NCI-H526 (cell line): ENCODE measurements around the gene FATE1.
"Not testable (repeated sequence)": the region's sequence is repeated elsewhere in the genome, so short reads cannot be mapped to it uniquely, and the experiment has no call there.

Experiments used
- DNase-seq, 2 experiments: peaks; one replicate each; lab custom pipeline; 2025; lab: John Stamatoyannopoulos, UW

Gene FATE1, protein sequence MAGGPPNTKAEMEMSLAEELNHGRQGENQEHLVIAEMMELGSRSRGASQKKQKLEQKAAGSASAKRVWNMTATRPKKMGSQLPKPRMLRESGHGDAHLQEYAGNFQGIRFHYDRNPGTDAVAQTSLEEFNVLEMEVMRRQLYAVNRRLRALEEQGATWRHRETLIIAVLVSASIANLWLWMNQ

GRCh38 chrX:151715752-151716151 lies at the start of gene FATE1:
TSS of gene FATE1 (plus strand) at chrX:151716035. CDS start at chrX:151716120, 85 bp downstream.
- no peak for DNase-seq

DNA sequence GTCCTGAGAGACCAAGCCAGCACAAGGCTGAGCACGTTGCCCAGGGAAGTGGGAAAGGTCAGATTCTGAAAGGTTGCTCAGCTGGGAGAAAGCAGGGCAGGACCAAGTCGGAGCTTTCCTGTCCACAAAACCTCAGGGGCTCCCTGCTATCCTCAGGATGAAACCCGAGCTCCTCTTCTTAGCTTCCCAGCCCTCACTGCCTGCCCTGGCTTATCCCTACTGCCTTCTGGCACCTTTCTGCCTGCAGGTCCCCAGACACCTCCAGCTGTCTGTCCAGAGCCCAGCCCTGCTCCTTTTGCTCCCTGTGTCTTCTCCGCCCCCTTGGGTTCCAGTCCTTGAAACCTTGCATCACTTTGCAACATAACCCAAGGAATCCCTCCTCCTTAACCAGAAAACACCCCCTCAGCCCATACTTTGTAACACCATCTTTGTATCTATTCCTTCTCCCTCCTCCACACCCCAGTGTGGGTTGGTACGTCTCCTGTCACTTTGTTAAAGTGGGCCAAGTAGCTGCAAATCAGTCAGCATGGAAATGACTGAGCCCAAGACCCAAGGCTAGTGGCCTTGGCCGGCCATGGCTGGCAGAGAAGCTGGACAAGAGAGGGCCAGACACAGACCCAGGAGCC lies 40.6 kb upstream of the FATE1 start:
- no peak for DNase-seq

- no peak for DNase-seq
These were observed 39.6 kb upstream of the FATE1 start for GRCh38 chrX:151676196-151676595.

DNA sequence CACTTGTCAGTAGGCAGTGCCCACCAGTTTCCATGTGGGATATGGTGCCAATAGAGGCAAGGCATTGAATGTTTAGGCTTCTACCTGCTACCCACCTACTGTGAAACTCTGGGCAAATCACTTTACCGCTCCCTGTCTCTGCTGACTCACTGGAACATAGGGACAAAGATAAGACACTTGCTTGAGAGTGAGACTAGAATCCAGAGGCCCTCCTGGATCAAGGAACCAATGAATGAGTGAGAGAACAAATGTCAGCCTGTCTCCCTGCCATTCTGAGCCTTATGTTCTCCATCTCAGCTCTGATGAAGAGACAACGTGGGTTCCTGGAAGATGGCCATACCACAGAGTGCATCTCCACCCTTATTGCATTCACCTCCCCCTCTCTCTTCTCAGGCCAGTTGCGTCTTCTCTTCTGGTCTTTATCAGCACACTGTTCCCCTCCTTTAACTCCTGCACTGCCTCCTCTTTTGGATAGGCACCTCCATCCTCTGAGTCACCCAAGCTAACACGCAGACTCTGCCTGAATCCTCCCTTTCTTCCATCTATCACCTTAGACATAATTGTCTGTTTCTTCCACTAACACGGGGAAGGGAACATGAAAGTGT lies 35.9 kb upstream of the FATE1 start:
- DNase-seq = no peak

- peak in 1 of 2 experiments; percentile 56 for DNase-seq
These were observed 35.0 kb upstream of the FATE1 start for GRCh38 chrX:151680805-151681204.

- DNase-seq = no peak
These were observed 28.2 kb upstream of the FATE1 start for GRCh38 chrX:151687635-151688034.

- no peak for DNase-seq
These were observed 27.1 kb upstream of the FATE1 start for GRCh38 chrX:151688695-151689094.

- DNase-seq = no peak
These were observed 23.0 kb upstream of the FATE1 start for GRCh38 chrX:151692825-151693224.

- DNase-seq = no peak
These were observed 21.7 kb upstream of the FATE1 start for GRCh38 chrX:151694121-151694520.

DNA sequence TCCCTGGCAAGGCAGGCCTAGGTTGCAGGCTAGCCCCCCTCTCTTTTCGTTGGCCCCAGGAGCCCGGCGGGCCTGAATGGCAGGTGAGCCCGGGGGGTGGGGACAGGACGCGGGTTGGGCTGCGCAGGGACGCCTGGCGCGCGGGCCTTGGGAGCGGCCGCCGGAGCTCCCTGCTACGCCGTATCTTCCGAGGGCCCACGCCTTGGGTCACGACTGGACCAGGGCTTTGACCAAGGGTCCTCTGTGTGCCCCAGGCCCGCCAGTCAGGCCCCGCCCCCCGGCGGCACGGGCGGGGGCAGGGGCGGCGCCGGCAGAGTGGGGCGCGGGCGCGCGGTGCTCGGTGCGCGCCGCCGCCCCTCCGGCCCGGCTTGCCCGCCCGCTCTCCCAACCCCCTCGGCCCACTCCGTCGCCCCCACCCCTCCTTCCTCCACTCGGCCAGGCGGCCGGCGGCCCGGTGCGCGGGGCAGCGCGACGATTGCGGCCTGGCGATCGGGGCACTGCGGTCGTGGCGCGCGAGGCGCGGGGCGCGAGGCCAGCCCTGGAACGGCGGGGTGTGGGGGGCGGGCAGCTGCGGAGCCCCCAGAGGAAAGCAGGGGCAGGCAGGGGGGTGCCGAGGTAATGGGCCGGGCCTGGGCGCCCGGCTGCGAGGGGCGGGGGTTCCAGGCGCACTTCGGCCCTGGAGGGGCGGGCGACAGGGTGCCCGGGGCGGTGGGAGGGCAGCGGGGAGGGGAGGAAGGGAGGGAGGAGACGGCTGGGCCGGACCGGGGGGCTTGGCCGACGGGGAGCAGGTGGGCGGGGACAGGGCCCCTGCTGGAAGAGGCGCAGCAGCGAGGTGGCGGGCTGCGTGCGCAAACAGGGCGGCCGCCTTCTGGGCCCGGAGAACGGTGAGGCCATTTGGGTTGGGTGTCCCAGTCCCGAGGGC lies 20.9 kb upstream of the FATE1 start, which contains the start of gene PRRG3:
PRRG3 (plus strand) TSS at position 798 of the 922 bp plus-strand sequence. CDS start 3,357 bp downstream, outside the sequence.
- DNase-seq = no peak

DNA sequence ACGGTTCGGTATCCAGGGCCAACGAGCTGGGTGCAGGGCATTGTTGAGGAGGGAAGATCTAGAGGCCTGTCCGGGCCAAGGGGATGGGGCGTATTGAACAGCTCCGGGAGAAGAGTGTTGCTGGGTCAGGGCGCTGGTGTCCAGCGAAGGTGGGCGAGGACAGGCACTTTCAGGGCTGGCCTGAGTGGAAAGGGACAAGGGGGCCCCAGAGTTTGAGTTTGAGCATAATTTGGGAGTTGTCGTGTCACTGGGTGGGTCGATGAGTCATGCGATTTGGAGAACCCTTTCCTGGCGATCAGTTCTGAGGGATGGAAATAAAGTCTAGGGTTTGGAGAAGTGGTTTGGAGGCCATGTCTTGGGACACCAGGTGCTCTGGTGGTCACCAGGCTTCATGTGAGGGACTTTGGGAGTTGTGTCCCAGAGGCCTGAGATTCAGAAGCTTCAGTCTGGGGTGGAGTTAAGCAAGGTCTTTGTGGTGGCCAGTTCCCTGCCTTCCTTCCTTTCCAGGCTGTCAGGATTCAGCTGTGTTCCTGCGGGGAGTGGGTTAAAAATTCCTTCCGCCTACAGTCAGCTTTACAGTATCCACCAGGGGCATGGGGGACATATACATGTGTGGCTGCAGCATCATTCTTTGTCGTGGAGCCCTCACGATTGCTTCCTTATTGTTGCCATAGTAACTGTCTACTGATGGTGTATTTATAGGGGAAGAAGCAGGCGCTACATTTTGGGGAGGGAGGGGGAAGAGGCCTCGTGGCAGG lies 20.1 kb upstream of the FATE1 start:
- DNase-seq = no peak

DNA sequence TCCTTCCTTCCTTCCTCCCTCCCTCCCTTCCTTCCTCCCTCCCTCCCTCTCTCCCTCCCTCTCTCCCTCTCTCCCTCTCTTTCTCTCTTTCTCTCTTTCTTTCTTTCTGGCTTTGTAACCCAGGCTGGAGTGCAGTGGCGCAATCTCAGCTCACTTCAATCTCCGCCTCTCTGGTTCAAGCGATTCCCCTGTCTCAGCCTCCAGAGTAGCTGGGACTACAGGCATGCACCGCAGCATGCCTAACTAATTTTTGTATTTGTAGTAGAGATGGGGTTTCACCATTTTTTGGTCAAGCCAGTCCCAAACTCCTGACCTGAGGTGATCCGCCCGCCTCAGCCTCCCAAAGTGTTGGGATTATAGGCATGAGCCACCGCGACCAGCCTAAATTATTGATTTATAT lies 18.8 kb upstream of the FATE1 start:
- DNase-seq = not testable (repeated sequence)

DNA sequence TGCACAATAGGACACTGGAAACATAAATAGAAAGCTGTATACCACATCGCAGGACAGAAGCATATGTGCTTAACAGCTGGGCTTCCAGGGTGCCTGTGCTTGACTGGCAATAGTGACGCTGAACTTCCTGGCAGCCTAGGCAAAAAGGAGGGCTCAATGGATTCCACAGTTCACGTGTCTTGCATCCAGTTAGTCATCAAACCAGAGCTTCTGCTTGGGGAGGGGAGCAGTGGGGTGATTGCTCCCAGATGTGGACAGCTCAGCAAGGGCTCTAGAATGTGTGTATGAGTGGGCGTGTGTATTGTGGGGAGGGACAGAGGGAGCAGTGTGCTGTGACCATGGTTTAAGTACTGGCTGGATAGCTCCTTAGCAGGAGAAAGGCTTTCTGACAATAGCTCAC lies 18.3 kb upstream of the FATE1 start:
- no peak for DNase-seq

DNA sequence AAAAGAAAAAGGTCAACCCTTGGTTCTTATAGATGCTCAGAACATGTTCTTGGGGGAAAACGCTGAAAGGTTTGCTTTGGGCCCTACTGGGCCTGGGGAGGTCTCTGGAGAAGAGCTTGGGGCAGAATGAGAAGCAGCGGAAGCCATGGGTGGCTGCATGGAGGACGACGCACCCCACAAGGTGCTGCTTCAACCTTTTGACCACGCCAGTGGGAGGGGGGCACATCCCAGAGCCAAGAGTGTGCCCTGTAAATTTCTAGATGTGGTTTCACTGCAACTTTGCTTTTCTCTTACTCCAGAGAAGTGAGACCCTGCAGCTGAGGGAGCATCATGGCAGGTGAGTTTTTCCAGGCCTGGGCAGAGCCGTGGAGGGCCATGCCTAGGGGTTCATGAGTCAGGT lies 17.4 kb upstream of the FATE1 start:
- no peak for DNase-seq

- DNase-seq = no peak
These were observed 16.1 kb upstream of the FATE1 start for GRCh38 chrX:151699746-151700145.

GRCh38 chrX:151700581-151700980 lies 15.3 kb upstream of the FATE1 start:
- DNase-seq = no peak

DNA sequence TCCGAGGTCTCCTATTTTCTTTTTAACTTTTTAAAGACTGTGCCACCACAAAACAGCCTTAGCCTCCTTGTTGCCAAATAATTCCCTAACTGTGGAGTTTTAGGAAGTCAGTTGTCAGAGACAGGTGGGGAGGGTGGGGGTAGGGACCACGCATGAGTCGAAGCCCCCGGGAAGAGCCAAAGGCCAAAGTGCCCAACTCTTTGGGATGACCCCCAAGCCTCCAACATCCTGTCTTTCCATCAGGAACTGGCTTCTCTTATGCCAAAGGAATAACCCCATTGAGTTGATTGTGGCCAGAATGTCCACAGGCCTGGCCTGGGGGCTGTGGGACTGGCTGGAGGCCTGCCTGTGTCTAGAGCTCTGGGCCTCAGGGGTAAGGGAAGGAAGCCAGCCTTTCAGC lies 14.8 kb upstream of the FATE1 start:
- no peak for DNase-seq

- no peak for DNase-seq
These were observed 14.3 kb upstream of the FATE1 start for GRCh38 chrX:151701531-151701930.

DNA sequence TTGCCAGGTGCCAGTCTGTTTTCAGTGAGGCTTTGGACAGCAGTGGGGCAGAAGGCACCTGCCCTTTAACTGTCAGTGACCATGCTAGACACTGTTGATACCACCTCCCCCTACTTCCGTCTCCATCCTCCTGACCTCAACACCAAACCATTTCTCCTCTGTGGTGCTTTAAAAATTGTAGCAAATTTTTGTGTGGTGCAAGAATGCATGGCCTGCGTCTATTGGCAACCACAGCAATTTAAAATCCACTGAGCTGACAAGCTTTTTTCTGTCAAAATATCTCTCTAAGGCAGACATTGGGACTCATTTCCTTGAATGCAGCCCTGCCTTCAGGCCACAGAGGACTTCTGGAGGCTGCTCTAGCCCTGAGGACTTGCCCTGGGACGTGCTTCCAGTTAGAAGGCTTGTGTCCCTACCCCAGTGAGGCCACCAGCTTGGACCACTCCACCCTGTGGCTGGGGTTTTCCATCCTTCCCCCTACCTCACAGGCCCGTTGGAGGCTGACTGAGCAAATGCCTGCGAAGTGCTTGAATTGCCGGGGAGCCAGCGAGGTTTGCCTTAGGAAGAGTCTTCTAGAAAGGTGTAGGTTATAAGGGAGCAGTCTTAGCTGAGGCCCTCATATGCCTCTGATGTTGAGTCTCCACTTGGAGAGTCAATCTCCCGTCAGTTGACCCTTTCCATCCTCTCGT lies 13.7 kb upstream of the FATE1 start:
- DNase-seq = no peak

GRCh38 chrX:151702741-151703340 lies 13.0 kb upstream of the FATE1 start:
- DNase-seq = no peak

DNA sequence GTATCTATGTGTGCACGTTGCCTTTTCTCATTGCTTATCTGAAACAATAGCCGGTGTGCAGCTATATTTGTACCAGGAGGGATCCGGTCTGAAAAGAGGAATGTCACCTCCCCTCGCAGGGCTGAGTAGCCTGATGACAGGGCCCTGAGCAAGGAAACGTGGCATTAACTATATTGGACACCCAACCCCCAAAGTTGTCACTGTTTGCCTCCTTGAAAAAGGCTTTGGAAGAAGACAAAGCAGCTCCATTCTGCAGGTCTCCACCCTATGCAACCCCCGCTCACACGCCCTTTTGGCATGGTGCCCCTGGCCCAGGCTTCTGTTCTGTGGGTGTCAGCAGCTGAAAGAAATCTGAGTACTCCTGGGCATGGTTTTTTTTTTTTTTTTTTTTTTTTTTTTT lies 12.3 kb upstream of the FATE1 start:
- no peak for DNase-seq
